ENCODE measurements around the gene ZC3H15.

GRCh38 chr2:186508263-186508662 is 22.2 kb downstream of the ZC3H15 start:
- TF ChIP-seq EZH2 (IDR thresholded peaks at IDR 0.05; ENCODE audit: borderline replicate concordance, low read length): no peak
- TF ChIP-seq, protein P1, sequence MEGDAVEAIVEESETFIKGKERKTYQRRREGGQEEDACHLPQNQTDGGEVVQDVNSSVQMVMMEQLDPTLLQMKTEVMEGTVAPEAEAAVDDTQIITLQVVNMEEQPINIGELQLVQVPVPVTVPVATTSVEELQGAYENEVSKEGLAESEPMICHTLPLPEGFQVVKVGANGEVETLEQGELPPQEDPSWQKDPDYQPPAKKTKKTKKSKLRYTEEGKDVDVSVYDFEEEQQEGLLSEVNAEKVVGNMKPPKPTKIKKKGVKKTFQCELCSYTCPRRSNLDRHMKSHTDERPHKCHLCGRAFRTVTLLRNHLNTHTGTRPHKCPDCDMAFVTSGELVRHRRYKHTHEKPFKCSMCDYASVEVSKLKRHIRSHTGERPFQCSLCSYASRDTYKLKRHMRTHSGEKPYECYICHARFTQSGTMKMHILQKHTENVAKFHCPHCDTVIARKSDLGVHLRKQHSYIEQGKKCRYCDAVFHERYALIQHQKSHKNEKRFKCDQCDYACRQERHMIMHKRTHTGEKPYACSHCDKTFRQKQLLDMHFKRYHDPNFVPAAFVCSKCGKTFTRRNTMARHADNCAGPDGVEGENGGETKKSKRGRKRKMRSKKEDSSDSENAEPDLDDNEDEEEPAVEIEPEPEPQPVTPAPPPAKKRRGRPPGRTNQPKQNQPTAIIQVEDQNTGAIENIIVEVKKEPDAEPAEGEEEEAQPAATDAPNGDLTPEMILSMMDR (conservative IDR thresholded peaks at IDR 0.05 in 1 of 2, IDR thresholded peaks at IDR 0.05 in 1 of 2; ENCODE audit: extremely low read depth in 1 of 2, insufficient read depth in 1 of 2, low read depth in 1 of 2, low read length in 2 of 2): no peak
